HG03060 (cell line): ENCODE data around the gene ZDHHC14.

Experiments used
- ATAC-seq: cut with Tn5 transposase; IDR thresholded peaks from one replicate; pipeline ENCODE4 v1.9.1; 2021; ENCODE audit warnings: low read depth, moderate number of reproducible peaks; ENCODE audit not compliant: unreplicated experiment

ZDHHC14 gene

GRCh38 chr6:157486572-157486971 is 105.6 kb downstream of the ZDHHC14 start:
- no peak for ATAC-seq

GRCh38 chr6:157487110-157487773 is 106.3 kb downstream of the ZDHHC14 start:
- no peak for ATAC-seq

- no peak for ATAC-seq
Observed at GRCh38 chr6:157488058-157488457, 107.1 kb downstream of the ZDHHC14 start.

GRCh38 chr6:157488716-157489118 is 107.7 kb downstream of the ZDHHC14 start:
- no peak for ATAC-seq

- ATAC-seq = no peak
Observed at GRCh38 chr6:157490611-157491269, 109.8 kb downstream of the ZDHHC14 start.

- ATAC-seq = no peak
Observed at GRCh38 chr6:157491571-157492232, 110.7 kb downstream of the ZDHHC14 start.

- no peak for ATAC-seq
Observed at GRCh38 chr6:157492249-157492648, 111.3 kb downstream of the ZDHHC14 start.

- ATAC-seq = no peak
Observed at GRCh38 chr6:157492741-157493140, 111.8 kb downstream of the ZDHHC14 start.

GRCh38 chr6:157493173-157493572 is 112.2 kb downstream of the ZDHHC14 start:
- no peak for ATAC-seq

- no peak for ATAC-seq
Observed at GRCh38 chr6:157493576-157493975, 112.6 kb downstream of the ZDHHC14 start.

- no peak for ATAC-seq
Observed at GRCh38 chr6:157494132-157494710, 113.2 kb downstream of the ZDHHC14 start.

GRCh38 chr6:157496534-157497095 is 115.6 kb downstream of the ZDHHC14 start:
- ATAC-seq = no peak

- ATAC-seq = no peak
Observed at GRCh38 chr6:157497579-157497978, 116.6 kb downstream of the ZDHHC14 start.

- no peak for ATAC-seq
Observed at GRCh38 chr6:157498817-157499216, 117.8 kb downstream of the ZDHHC14 start.

GRCh38 chr6:157500022-157500421 is 119.0 kb downstream of the ZDHHC14 start:
- ATAC-seq = no peak

GRCh38 chr6:157503018-157503747 is 122.2 kb downstream of the ZDHHC14 start:
- ATAC-seq = no peak

GRCh38 chr6:157505912-157506491 is 125.0 kb downstream of the ZDHHC14 start:
- ATAC-seq = no peak

GRCh38 chr6:157510323-157511188 is 129.6 kb downstream of the ZDHHC14 start:
- ATAC-seq = no peak
